ENCODE data around the gene ERCC1. TPM values are rescaled to one million over a fixed set of nuclear protein-coding genes. Genes with fewer than 3 reads are reported as not detected.
A peak's percentile ranks its signal among the peaks of the same experiment; 100 is the strongest.
"Not testable (repeated sequence)": the region's sequence is repeated elsewhere in the genome, so short reads cannot be mapped to it uniquely, and the experiment has no call there.

The ERCC1 gene
- total RNA-seq, 6 donors from 2014 or later = 53.7 to 102 (median 76.2) TPM

DNA sequence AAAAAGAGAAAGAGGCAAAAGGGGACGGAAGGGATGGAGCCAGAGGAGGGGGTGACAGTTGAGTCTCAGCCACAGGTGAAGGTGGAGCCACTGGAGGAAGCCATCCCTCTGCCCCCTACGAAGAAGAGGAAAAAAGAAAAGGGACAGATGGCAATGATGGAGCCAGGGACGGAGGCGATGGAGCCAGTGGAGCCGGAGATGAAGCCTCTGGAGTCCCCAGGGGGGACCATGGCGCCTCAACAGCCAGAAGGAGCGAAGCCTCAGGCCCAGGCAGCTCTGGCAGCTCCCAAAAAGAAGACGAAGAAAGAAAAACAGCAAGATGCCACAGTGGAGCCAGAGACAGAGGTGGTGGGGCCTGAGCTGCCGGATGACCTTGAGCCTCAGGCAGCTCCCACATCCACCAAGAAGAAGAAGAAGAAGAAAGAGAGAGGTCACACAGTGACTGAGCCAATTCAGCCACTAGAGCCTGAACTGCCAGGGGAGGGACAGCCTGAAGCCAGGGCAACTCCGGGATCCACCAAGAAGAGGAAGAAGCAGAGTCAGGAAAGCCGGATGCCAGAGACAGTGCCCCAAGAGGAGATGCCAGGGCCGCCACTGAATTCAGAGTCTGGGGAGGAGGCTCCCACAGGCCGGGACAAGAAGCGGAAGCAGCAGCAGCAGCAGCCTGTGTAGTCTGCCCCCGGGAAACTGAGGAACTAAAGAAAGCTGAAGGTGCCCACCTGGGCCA is 14.7 kb downstream of the ERCC1 start:
- Histone ChIP-seq H3K27me3 (peaks cover 0 to 4% (median 0%) of the 10 kb centered on the region in 4 donors), H3K4me1 (peaks cover 18 to 31% (median 20%) of the 10 kb centered on the region in 4 donors), H3K4me3 (no peak overlapping the region), H3K36me3 (peaks cover 0 to 22% (median 15%) of the 10 kb centered on the region in 4 donors), H3K9me3 (no peaks in the 10 kb centered on the region), H3K27ac (no peak overlapping the region)
- no peak for ATAC-seq (ENCODE audit: low FRiP score in 2 of 2)
- 80 to 82% methylated on average over 15 of the region's 15 CpGs for WGBS, 2 donors
- no peak for DNase-seq
- TF ChIP-seq, protein P1, sequence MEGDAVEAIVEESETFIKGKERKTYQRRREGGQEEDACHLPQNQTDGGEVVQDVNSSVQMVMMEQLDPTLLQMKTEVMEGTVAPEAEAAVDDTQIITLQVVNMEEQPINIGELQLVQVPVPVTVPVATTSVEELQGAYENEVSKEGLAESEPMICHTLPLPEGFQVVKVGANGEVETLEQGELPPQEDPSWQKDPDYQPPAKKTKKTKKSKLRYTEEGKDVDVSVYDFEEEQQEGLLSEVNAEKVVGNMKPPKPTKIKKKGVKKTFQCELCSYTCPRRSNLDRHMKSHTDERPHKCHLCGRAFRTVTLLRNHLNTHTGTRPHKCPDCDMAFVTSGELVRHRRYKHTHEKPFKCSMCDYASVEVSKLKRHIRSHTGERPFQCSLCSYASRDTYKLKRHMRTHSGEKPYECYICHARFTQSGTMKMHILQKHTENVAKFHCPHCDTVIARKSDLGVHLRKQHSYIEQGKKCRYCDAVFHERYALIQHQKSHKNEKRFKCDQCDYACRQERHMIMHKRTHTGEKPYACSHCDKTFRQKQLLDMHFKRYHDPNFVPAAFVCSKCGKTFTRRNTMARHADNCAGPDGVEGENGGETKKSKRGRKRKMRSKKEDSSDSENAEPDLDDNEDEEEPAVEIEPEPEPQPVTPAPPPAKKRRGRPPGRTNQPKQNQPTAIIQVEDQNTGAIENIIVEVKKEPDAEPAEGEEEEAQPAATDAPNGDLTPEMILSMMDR (IDR thresholded peaks at IDR 0.05) = no peak
- TF ChIP-seq POLR2AphosphoS5 (IDR thresholded peaks at IDR 0.05) = no peak

GRCh38 chr19:45408121-45408520 is 15.6 kb downstream of the ERCC1 start:
- DNase-seq = no peak
- no peak for TF ChIP-seq EP300 (IDR thresholded peaks at IDR 0.05)
- TF ChIP-seq POLR2AphosphoS5 (IDR thresholded peaks at IDR 0.05) = no peak
- TF ChIP-seq POLR2A (IDR thresholded peaks at IDR 0.05) = no peak
- TF ChIP-seq, protein P1 (IDR thresholded peaks at IDR 0.05) = no peak

DNA sequence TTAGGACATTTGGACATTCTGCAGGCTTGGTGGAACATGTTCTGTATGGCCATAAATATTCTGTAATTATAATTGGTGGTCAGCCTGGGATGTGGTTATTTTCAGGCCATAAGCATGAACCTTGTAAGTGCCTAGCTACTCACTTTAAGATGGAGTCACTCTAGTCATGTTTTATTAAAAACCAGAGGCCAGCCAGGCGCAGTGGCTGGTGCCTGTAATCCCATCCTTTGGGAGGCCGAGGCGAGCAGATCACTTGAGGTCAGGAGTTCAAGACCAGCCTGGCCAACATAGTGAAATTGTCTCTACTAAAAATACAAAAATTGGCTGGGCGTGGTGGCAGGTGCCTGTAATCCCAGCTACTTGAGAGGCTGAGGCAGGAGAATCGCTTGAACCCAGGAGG is 16.1 kb downstream of the ERCC1 start:
- ATAC-seq (ENCODE audit: low FRiP score in 2 of 2); H3K27me3 ChIP-seq; DNase-seq; H3K9me3 ChIP-seq; H3K27ac ChIP-seq; H3K36me3 ChIP-seq: not testable (repeated sequence)
- WGBS, 2 donors = 84 to 91% methylated on average over 5 of the region's 5 CpGs
- peak overlapping the region in 1 of 4 donors; percentile 88 for H3K4me3 ChIP-seq
- peaks cover 32 to 45% (median 33%) of the 10 kb centered on the region in 4 donors for H3K4me1 ChIP-seq

More at GRCh38 chr19:45408121-45408520, 15.6 kb downstream of the ERCC1 start:
- peaks cover 27 to 39% (median 28%) of the 10 kb centered on the region in 4 donors for H3K4me1 ChIP-seq
- 85% methylated on average over 8 of the region's 8 CpGs for WGBS, 2 donors
- no peak overlapping the region for H3K4me3 ChIP-seq
- H3K27me3 ChIP-seq = peaks cover 0 to 4% (median 0%) of the 10 kb centered on the region in 4 donors
- peaks cover 0 to 14% (median 6%) of the 10 kb centered on the region in 4 donors for H3K36me3 ChIP-seq
- no peak for ATAC-seq (ENCODE audit: low FRiP score in 2 of 2)
- no peaks in the 10 kb centered on the region for H3K9me3 ChIP-seq
- no peak overlapping the region for H3K27ac ChIP-seq

- Histone ChIP-seq H3K27me3 (peaks cover 0 to 4% (median 0%) of the 10 kb centered on the region in 4 donors), H3K4me1 (peaks cover 37 to 50% (median 38%) of the 10 kb centered on the region in 4 donors), H3K9me3 (no peaks in the 10 kb centered on the region), H3K27ac (peak overlapping the region in 1 of 4 donors; percentile 91), H3K4me3 (peak overlapping the region; percentile 59 to 88 (median 74)), H3K36me3 (peaks cover 0 to 4% (median 2%) of the 10 kb centered on the region in 4 donors)
- 1 to 2% methylated on average over 10 of the region's 10 CpGs for WGBS, 2 donors
- TF ChIP-seq EP300 (IDR thresholded peaks at IDR 0.05) (no peak), POLR2AphosphoS5 (IDR thresholded peaks at IDR 0.05) (no peak), POLR2A (IDR thresholded peaks at IDR 0.05) (no peak)
- TF ChIP-seq, protein P1 (IDR thresholded peaks at IDR 0.05) = no peak
- no peak for ATAC-seq (ENCODE audit: low FRiP score in 2 of 2)
- no peak for DNase-seq
Measured at GRCh38 chr19:45407091-45407375, 16.7 kb downstream of the ERCC1 start.

- peak in 1 of 2 donors; percentile 49 for TF ChIP-seq POLR2AphosphoS5 (IDR thresholded peaks at IDR 0.05)
- TF ChIP-seq, protein P1 (IDR thresholded peaks at IDR 0.05) = peak in 1 of 6 experiments; percentile 45
- peak in 1 of 4 donors; percentile 39 for TF ChIP-seq POLR2A (IDR thresholded peaks at IDR 0.05)
- TF ChIP-seq EP300 (IDR thresholded peaks at IDR 0.05) = no peak
- Histone ChIP-seq H3K27me3 (peaks cover 0 to 4% (median 0%) of the 10 kb centered on the region in 4 donors), H3K4me3 (peak within 1 kb of the TSS; percentile 59 to 88 (median 74)), H3K9me3 (no peaks in the 10 kb centered on the region), H3K27ac (peak within 1 kb of the TSS; percentile 77 to 92 (median 90)), H3K36me3 (peaks cover 0 to 4% (median 0%) of the 10 kb centered on the region in 4 donors), H3K4me1 (peaks cover 37 to 52% (median 41%) of the 10 kb centered on the region in 4 donors)
- WGBS, 2 donors = 0 to 1% methylated on average over 28 to 45 of the region's 51 CpGs
- ATAC-seq (ENCODE audit: low FRiP score in 2 of 2) = peak; percentile 80 to 81
- peak; percentile 76 to 88 for DNase-seq
Measured at GRCh38 chr19:45406226-45407090, 17.3 kb downstream of the ERCC1 start, which contains the start of gene POLR1G. TSS of gene POLR1G (plus strand) at chr19:45406644. CDS start at chr19:45406697, 53 bp downstream.
